GM18868 (cell line): ENCODE results near the gene IDH1.
"Not testable (repeated sequence)": the region's sequence is repeated elsewhere in the genome, so short reads cannot be mapped to it uniquely, and the experiment has no call there.

Experiments
- ATAC-seq: cut with Tn5 transposase; IDR thresholded peaks from one replicate; pipeline ENCODE4 v1.9.1; 2021; ENCODE audit warnings: mild to moderate bottlenecking, moderate library complexity; ENCODE audit not compliant: unreplicated experiment

The IDH1 gene

DNA sequence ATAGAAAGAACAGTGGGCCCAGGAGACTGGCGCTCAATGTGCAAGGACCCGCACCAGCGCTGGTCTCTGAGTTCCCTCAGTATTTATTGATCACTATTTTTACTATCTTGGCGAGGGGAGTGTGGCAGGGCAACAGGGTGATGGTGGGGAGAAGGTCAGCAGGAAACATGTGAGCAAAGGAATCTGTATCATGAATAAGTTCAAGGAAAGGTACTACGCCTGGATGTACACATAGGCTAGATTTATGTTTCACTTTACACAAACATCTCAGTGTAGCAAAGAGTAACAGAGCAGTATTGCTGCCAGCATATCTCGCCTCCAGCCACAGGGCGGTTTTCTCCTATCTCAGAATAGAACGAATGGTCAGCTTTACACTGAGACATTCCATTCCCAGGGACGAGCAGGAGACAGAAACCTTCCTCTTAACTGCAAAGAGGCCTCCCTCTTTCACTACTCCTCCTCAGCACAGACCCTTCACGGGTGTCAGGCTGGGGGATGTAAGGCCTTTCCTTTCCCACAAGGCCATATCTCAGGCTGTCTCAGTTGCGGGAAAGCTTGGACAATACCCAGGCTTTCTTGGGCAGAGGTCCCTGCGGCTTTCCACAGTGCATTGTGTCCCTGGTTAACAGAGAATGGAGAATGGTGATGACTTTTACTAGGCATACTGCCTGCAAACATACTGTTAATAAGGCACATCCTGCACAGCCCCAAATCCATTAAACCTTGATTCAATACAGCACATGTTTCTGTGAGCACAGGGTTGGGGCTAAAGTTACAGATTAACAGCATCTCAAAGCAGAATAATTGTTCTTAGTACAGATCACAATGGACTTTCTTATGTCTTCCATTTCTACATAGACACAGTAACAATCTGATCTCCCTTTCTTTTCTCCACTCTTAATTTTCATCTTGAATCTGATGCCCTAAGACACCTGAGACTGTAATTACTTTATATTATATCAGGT, 2.3 kb upstream of the IDH1 start:
- not testable (repeated sequence) for ATAC-seq

DNA sequence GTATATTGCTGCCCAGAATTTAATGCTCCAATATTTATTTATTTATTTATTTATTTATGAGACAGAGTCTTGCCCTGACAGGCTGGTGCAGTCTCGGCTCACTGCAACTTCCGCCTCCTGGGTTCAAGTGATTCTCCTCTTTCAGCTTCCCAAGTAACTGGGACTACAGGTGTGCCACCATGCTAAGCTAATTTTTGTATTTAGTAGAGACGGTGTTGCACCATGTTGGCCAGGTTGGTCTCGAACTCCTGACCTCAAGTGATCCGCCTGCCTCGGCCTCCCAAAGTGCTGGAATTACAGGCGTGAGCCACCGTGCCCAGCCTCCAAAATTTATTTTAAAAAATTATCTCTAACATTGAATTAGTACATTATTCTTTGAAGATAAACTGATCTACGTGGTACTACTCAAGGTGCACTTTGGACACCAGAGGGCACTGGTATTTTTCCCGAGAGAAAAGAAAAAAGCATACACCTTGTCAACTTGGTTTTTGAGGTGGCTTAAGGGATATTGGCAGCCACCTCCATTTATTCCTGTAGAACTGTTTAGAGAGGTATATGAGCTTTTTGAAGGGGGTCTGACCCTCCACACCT, 1.4 kb upstream of the IDH1 start:
- no peak for ATAC-seq

DNA sequence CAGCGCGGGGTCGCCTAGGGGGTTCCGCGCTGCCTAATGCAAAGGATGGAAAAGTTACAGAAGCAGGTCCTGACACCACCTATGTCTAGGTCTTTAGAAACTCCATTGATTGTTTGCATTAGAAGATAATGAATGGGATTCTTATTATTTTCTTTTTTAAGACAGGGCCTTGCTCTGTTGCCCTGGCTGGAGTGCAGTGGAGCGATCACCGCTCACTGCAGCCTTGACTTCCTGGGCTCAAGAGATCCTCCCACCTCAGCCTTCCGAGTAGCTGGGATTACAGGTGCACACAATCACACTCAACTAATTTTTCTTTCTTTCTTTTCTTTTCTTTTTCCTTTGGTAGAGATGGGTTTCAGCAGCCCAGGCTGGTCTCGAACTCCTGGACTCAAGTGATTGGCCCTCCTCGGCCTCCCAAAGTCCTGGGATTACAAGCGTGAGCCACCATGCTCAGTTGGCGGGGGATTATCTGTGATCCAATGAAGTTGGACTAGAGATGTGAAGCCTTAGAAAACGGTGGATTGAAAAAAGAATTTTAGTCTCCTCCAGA, 761 bp upstream of the IDH1 start:
- peak; percentile 11 for ATAC-seq

DNA sequence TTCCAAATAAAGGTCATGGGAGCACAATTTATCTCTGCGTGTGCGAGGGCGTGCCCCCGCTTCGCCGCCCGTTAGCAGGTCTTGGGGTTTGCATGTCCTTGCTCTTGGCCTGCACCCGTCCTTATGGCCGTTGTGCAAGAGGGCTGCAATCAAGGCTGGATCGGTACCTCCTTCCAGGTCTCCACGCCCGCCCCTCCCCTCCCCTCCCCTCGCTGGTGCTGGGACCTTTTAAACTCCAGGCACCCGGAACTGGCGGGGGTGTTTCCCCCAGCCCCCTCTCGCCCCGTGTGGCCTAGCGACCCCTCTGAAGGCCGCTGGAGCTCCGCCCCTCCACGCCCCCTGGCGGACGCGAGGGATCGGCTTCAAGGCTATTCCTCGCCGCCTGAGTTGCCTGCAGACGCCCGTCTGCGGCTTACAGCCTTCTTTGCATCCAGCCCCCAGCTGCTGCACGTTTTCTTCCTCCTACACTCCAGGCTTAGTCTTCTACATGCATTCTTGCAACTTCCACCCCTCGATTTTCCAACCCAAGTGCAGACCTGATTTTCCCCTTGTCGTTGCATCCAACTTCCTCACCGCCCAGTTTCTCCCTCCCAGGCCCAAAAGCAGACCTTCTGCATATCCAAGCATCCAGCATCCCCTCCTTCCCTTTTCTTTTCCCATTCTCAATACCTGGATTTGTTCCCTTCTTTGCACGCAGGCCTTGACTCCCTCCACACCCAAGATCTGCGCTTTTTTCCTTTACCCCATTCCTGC, 577 bp downstream of the IDH1 start:
- ATAC-seq: peak; percentile 70

DNA sequence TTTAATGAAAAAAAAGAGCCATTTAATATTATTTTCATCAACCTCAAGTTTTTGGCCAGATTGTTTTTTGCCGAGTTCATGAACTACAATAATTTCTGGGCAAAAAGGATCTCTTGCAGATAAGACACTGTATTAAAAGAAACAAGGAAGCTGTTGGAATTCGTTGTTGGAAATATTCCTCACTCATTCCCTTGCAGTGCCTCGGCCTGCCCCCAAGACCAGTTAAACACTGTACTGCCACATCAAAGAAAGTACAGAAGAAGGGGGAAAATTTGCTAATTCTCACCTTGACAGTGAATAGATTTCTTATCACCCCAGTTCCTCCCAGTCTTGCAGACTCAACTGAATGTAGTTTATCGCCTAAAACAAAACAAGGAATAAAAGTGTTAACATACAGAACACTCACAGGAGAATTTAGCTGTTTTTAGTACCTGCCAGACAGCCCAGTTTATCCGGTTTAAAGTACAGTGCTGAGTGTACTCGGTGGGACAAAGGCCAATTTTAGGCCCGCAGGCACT, 1.2 kb downstream of the IDH1 start:
- ATAC-seq: no peak

DNA sequence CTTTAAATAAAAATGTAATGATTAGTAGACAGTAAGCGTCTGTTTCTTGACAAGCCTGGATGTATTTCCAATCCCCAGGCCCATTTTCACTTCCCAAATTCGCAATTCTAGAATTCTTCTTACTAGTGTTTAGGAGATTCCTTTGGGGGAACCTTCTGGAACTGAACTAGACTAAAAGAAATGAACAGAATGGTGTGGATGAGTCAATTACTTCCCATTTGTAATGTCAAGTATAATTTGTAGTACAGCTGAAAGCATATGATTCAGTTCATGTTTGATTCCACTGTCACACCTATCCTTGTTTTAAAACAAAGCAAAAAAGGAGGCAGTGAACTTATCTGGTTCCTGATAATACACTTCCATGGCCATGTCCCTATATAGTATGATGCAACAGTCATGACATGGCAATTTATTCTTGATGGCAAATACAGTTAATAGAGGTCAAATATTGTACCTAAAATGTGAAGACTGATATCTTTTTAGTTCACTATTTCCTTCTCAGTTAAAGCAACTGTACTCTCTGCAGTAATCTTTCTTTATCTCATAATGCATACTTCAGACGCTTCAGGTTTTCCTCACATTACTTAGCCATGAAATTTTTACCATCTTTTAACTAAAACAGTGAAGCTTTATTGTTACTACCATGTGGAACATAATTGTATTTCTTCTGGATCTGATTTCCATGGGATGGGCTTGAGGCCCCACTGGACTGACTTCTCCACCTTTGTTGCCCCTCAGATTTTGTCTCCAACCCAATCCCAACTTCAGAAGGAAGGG, 2.0 kb downstream of the IDH1 start:
- ATAC-seq: no peak

DNA sequence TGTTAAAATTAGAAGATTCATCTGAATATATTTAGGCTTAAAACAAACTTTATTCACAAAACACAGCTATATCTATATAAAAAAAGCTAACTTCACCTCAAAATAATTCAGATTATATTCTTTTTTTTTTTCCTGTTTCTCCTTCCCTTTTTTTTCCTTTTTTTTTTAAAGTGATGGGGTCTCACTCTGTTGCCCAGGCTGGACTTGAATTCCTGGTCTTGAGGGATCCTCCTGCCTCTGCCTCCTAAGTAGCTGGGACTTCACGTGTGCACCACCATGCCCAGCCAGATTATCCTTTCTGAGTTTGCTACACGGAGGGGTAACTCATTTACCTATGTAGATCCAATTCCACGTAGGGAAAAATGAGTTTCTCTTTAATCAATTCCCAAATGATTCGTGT, 3.8 kb downstream of the IDH1 start:
- no peak for ATAC-seq

DNA sequence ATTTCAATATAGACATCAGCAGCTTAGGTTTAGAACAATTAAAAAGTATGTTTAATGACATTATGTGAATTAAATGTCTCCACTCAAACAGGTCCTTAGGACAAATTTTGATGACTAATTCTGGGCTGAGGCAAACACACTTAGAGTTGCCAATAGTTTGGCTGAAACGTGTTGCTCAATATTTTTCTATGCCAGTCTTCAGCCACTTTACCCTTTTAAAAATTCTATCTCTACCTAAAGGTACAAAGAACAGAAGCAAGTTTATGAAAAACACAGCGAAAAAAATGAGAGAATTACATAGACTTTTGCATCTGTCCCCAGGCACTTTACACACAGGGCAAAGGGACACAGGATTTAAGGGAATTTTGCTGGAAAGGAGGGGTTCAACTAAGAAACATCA, 4.5 kb downstream of the IDH1 start:
- ATAC-seq: no peak

DNA sequence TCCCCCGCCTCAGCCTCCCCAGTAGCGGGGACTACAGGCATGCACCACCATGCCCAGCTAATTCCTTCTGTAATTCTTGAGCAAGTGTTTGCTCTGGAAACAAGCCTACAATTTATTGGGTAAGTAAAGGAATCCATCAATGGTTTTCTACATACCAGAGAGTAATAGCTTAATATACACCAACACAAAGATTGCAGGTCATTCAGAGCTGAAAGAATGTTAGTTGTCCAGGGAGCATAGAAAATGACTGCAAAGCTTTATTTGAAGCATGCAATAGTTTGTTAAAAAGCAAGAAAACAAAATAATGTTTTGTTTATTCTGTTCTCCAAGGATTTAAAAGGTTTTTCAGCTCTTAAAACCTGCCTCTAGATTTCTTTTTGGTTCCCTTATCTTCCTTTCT, 5.6 kb downstream of the IDH1 start:
- no peak for ATAC-seq

DNA sequence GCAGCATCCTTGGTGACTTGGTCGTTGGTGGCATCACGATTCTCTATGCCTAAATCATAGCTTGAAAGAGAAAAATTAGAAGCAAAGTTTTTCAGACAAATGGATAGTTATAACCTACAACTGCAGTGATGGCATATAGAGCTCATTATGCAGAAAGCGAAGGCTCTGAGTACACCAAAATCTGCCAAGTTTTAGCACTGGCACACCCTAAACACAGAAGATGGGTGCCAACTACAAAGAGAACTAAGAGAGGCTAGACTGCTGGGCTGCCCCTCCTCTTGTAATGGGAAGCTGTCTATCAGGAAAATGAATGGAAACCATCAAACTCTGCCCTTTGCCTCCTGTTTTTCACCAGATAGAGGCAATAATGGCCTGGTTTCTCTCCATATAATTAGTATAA, 6.3 kb downstream of the IDH1 start:
- ATAC-seq: no peak

DNA sequence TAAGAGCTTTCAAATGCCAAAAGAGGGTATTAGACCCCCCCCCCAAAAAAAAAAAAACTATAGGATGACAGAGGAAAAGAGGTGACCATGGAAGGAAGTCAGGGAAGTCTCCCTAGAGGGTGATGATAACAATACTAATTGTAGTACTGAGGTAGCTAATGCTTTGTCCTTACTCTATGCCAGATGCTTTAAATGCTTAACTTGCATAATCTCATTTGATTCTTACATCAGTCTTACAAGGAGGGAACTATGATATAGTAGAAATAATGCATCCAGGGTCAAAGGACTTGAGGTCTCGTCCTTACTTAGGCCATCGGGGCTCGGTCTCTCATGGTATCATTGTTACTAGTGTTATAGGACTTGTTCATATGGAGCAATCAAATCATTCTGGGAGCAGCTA, 9.1 kb downstream of the IDH1 start:
- no peak for ATAC-seq

DNA sequence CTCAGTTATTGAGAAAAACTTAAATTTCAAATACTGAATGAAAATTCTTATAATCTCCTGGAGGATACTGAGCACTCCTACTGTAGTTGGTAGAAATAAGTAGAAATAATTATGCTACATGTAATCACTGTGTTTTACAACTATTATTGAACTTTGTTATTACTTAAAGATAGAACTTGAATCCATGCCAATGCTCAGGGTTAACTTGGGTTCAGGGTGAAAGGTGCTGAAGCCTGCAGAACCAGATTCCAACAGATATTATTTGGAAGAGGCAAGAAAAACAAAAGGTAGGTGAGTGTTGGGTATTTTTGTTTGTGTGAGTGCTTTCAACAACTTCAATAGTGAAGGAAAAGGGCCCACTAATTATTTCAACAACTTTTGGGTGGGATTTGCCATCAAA, 10.4 kb downstream of the IDH1 start:
- ATAC-seq: no peak

DNA sequence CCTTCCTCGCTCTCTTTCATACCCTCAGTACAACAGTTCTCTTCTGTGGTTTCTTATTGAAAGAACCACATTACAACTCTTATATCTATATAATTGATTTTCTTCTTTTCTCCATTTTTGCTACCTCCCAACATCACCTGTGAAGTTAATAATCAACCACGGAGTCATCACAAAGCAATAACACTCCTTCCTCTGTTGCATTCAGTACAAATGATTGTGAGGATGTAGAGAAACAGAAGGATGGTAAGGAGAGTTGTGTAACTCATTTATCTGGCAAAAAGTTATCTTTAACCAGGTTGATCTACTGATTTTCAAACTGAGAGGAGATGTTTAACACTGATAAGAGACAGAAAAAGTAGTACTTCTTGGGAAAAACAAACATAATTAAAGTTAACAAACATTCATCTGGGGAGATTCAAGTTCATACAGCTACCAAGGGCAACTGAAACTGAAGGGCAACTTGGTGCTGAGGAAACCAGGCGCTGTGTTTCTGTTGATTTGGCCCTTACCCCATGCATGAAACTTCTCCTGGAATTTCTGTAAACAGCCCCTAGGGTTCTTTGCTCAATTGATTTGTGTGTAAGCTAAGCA, 14.2 kb downstream of the IDH1 start:
- ATAC-seq: no peak

DNA sequence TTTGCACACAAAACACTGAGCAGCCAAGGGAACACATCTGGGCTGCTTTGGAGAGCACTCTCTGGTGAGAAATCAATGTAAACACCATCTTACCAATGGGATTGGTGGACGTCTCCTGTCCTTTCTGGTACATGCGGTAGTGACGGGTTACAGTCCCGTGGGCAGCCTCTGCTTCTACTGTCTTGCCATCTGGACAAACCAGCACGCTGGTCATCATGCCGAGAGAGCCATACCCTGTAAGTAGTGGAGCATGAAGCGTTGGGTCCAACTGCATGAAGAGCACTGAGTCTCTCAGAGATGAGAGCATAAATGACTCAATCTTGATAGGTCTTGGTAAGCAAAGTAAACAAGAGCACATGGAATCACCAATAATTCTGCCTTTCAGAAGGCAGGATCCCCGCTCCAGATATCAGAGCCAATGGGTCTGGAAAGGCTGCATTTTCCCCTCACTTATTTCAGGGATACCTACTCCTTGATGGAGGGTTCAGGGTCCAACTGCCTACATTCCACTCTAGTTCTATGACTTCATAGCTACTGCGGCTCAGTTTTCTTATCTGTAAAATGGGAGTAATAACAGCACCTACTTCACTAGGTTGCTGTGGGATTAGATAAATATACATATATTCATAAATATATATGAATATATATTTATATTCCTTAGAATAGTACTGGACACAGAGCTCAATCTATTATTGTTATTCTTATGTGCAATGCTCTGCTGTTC, 14.9 kb downstream of the IDH1 start:
- ATAC-seq: no peak

DNA sequence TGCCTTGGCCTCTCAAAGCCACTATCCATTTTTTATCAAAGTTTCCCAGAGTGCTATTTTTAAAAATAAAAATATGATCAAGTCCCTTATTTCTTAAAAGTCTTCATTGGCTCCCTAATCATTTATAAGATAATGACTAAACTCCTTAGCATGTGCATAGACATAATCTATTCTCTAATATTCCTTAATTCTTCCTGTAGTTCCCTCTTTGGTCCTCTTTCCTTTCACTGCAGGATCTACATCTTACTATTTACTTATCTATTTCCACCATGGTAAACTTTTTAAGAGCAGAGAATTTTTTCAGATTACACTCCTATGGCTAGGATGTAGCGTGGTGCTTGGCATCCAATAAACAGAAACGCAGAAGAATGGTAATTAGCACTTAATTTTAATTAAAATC, 19.0 kb downstream of the IDH1 start:
- no peak for ATAC-seq

DNA sequence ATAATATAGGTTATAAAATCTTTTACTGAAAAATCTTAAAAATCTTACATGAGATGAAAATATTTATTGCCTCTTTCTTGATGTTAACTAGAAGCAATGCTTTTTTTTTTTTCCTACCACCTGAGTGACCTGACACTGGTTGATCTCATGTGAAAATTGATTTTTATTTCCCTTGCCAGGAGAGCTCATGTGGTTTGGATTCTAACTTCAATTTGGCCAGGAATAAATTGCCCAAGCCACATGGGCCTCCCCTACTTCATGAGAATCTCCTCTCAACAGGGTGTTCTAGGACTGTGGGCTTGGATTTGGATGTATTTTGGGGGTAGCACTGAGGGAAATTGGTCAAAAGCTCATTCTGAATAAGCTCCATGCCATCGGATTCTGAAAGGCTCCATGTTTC, 20.1 kb downstream of the IDH1 start:
- no peak for ATAC-seq

DNA sequence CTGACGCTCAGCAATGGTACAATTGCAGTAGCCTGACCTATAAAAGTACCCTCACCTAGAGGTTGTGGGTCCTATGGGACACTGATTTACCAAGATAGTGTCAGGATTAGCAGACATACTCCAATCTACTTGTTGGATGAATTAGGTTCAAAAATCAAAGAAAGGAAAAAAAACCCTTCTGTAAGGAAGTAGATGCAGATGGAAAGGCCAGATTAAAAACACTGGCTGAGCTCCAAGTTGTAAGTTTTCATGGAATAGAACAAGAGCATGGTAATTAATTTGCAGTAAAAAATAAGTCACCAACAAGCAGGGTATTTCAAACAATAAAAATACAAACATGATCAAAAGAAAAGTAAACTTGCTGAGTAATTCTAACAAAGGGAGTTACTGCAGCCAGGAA, 26.4 kb downstream of the IDH1 start:
- no peak for ATAC-seq

DNA sequence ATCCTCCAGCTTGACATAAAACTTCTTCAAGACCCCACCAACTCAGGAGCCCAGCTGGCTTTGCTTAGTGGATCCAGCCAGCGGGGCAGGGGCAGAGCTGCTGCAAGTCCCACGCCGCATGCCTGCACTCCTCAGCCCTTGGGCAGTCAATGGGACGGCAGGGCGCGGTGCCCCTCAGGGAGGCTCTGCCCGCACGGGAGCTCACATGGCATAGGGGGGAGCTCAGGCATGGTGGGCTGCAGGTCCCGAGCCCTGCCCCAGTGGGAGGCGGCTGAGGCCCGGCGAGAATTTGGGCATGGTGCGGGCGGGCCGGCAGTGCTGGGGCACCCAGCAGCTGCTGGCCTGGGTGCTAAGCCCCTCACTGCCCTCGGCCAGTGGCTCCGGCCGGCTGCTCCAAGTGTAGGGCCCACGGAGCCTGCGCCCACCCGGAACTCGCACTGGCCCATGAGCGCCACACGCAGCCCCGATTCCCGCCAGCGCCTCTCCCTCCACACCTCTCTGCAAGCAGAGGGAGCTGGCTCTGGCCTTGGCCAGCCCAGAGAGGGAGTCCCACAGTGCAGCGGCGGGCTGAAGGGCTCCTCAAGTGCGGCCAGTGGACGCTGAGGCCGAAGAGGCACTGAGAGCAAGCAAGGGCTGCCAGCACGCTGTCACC, 27.2 kb downstream of the IDH1 start:
- no peak for ATAC-seq

DNA sequence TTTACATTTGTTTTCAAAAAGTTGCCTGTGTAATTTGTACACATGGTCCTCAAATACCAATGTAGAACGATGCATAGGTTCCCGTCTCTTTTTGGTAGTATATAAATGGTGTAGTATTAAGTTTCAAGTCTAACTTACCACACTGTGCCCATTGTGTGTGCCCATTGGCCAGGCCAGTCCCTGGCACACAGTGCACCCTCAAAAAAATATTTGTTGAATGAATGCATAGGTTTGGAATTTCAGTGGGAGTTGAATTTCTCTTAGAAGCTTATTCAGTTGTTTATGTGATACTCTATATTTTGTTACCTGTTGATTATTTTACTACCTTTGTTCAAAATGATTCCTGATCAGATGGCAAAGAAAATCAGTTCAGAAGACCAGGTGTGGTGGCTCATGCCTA, 30.1 kb downstream of the IDH1 start:
- no peak for ATAC-seq
